Measurements from ENCODE around the gene CEP72. TPM values are rescaled to one million over a fixed set of nuclear protein-coding genes. Genes with fewer than 3 reads are reported as not detected.

Gene CEP72
- total RNA-seq, 1 donor from 2014 or later: 7.0 TPM

DNA sequence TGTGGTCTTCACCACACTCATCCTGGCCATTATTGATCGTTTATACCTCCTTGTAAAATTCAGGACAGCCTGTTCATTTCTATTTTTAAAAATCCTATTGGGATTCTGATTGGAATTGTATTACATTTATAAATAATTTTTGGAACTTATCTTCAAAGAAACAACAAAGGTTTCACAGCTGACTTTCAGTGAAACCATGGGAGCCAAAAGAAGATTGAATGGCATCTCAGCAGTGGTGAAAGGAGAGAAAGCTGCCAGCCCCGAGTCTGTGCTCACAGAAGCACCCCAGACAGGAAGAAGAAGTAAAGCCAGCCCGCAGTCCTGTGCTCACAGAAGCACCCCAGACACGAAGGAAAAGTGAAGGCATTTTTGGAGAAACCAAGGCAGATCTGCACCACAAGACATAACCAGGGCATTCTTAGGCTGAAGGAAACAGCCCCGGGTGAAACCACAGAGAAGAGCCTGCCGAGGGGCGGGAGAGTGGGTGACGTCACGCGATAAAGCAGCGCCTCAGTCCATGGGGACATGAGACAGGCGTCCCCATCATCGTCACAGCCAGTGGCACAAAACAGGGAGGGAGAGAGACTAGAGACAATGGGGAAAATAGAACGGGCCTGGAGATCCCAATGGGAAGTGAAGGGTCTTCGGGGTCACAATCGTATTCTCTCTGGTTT lies 45.4 kb upstream of the CEP72 start:
- Mint-ChIP-seq H3K27ac (ENCODE audit: unreplicated experiment) (no peak overlapping the region), H3K4me3 (ENCODE audit: unreplicated experiment) (no peak overlapping the region), H3K4me1 (ENCODE audit: low read depth, unreplicated experiment) (no peaks in the 10 kb centered on the region), H3K9me3 (ENCODE audit: unreplicated experiment) (peaks cover 12% of the 10 kb centered on the region), H3K27me3 (ENCODE audit: low read depth, unreplicated experiment) (peaks cover 34% of the 10 kb centered on the region), H3K36me3 (ENCODE audit: low read depth, unreplicated experiment) (peaks cover 4% of the 10 kb centered on the region)
- H3K36me3 ChIP-seq (ENCODE audit: insufficient read depth, low read length): no peaks in the 10 kb centered on the region
- H3K4me1 ChIP-seq (ENCODE audit: insufficient read depth, low read length): no peaks in the 10 kb centered on the region
- TF ChIP-seq EZH2 (IDR thresholded peaks at IDR 0.05; ENCODE audit: insufficient read depth, low read length): no peak
- TF ChIP-seq, protein P1, sequence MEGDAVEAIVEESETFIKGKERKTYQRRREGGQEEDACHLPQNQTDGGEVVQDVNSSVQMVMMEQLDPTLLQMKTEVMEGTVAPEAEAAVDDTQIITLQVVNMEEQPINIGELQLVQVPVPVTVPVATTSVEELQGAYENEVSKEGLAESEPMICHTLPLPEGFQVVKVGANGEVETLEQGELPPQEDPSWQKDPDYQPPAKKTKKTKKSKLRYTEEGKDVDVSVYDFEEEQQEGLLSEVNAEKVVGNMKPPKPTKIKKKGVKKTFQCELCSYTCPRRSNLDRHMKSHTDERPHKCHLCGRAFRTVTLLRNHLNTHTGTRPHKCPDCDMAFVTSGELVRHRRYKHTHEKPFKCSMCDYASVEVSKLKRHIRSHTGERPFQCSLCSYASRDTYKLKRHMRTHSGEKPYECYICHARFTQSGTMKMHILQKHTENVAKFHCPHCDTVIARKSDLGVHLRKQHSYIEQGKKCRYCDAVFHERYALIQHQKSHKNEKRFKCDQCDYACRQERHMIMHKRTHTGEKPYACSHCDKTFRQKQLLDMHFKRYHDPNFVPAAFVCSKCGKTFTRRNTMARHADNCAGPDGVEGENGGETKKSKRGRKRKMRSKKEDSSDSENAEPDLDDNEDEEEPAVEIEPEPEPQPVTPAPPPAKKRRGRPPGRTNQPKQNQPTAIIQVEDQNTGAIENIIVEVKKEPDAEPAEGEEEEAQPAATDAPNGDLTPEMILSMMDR (IDR thresholded peaks at IDR 0.05; ENCODE audit: insufficient read depth, low read depth, low read length): no peak
- DNase-seq (ENCODE audit: low read depth) (no peak), FAIRE-seq (no peak)
- no peak overlapping the region for H3K4me2 ChIP-seq (ENCODE audit: low read length)
- no peaks in the 10 kb centered on the region for H4K20me1 ChIP-seq (ENCODE audit: insufficient read depth, low read length)
- H3K9ac ChIP-seq (ENCODE audit: low read length): no peak overlapping the region
- peaks cover 21% of the 10 kb centered on the region for H3K27me3 ChIP-seq (ENCODE audit: insufficient read depth, low read length)
- H3K4me3 ChIP-seq (ENCODE audit: insufficient read depth, low read depth, low read length): no peak overlapping the region
- H3K79me2 ChIP-seq (ENCODE audit: insufficient read depth, low read length): no peaks in the 10 kb centered on the region
- no peak overlapping the region for H2AFZ ChIP-seq (ENCODE audit: low read depth, low read length)
- H3K9me3 ChIP-seq (ENCODE audit: insufficient read depth, low read depth, low read length): peaks cover 7% of the 10 kb centered on the region
- H3K27ac ChIP-seq (ENCODE audit: low read depth, low read length): no peak overlapping the region

DNA sequence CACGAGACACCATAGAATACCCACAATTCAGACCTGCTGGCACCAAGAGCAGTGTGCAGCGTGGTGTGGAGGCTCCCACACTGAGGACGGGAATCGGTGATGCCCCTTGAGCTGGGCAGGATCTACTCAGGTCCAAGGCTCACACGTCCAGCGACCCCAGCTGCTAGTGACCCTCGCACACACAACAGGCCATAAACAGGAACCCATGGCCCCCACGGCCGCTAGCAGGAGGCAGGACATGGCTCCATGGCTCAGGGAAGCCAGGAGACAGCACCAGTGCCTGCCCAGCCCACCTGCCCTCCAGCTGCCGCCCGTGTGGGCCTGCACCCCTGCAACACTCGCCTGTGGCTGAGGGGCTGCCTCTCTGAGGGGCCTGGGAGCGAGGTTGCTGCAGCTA lies 44.5 kb upstream of the CEP72 start:
- Histone ChIP-seq H3K79me2 (ENCODE audit: insufficient read depth, low read length) (no peaks in the 10 kb centered on the region), H3K27me3 (ENCODE audit: insufficient read depth, low read length) (peaks cover 24% of the 10 kb centered on the region), H3K36me3 (ENCODE audit: insufficient read depth, low read length) (no peaks in the 10 kb centered on the region), H4K20me1 (ENCODE audit: insufficient read depth, low read length) (no peaks in the 10 kb centered on the region), H3K27ac (ENCODE audit: low read depth, low read length) (no peak overlapping the region), H3K4me3 (ENCODE audit: insufficient read depth, low read depth, low read length) (no peak overlapping the region), H3K4me2 (ENCODE audit: low read length) (no peak overlapping the region), H3K9me3 (ENCODE audit: insufficient read depth, low read depth, low read length) (peaks cover 7% of the 10 kb centered on the region), H3K4me1 (ENCODE audit: insufficient read depth, low read length) (no peaks in the 10 kb centered on the region), H3K9ac (ENCODE audit: low read length) (no peak overlapping the region), H2AFZ (ENCODE audit: low read depth, low read length) (no peak overlapping the region)
- no peak for DNase-seq (ENCODE audit: low read depth)
- Mint-ChIP-seq H3K27ac (ENCODE audit: unreplicated experiment) (no peak overlapping the region), H3K36me3 (ENCODE audit: low read depth, unreplicated experiment) (peaks cover 4% of the 10 kb centered on the region), H3K4me3 (ENCODE audit: unreplicated experiment) (no peak overlapping the region), H3K27me3 (ENCODE audit: low read depth, unreplicated experiment) (peaks cover 37% of the 10 kb centered on the region), H3K4me1 (ENCODE audit: low read depth, unreplicated experiment) (no peaks in the 10 kb centered on the region), H3K9me3 (ENCODE audit: unreplicated experiment) (peaks cover 12% of the 10 kb centered on the region)
- no peak for FAIRE-seq
- TF ChIP-seq, protein P1 (IDR thresholded peaks at IDR 0.05; ENCODE audit: insufficient read depth, low read depth, low read length): no peak
- TF ChIP-seq EZH2 (IDR thresholded peaks at IDR 0.05; ENCODE audit: insufficient read depth, low read length): no peak

DNA sequence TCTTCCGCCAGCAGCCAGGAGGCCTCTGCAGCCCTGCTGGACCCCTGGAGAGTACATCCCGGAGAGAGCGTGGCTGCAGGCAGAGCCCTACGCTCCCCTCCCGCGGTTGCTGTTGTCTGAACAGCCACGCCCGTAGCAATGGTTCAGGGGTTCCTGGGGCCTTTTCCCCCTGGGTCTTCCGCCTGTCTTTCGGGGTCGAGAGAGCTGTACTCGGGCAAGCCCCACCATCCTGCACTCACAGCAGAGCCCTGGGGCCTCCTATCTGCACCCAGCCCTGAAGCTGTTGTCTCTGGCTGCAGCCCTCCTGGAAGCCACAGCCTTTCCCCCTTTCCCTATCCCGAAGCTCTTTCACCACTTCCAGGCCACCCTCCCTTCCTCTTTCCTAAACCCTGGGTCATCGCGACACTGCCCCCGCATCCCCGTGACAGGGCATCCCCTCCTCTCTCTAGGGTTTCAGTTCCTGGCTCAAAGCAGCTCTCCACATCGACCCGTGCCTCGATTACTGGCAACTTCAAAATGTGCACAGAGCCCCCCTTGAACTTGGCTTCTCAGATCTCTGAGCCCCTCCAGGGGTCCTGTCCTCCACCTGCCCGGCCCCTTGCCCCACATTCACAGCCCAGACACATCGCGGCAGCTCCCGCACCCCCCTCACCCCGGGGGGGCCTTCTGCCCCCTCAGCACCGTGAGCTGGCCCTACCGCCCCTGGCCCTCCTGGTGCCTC lies 43.9 kb upstream of the CEP72 start:
- no peaks in the 10 kb centered on the region for H3K79me2 ChIP-seq (ENCODE audit: insufficient read depth, low read length)
- peaks cover 27% of the 10 kb centered on the region for H3K27me3 ChIP-seq (ENCODE audit: insufficient read depth, low read length)
- no peak overlapping the region for H3K9ac ChIP-seq (ENCODE audit: low read length)
- no peak overlapping the region for H3K4me2 ChIP-seq (ENCODE audit: low read length)
- Mint-ChIP-seq H3K27me3 (ENCODE audit: low read depth, unreplicated experiment) (peaks cover 41% of the 10 kb centered on the region), H3K27ac (ENCODE audit: unreplicated experiment) (no peak overlapping the region), H3K36me3 (ENCODE audit: low read depth, unreplicated experiment) (peaks cover 4% of the 10 kb centered on the region), H3K4me1 (ENCODE audit: low read depth, unreplicated experiment) (no peaks in the 10 kb centered on the region), H3K9me3 (ENCODE audit: unreplicated experiment) (peaks cover 12% of the 10 kb centered on the region), H3K4me3 (ENCODE audit: unreplicated experiment) (no peak overlapping the region)
- no peak for TF ChIP-seq EZH2 (IDR thresholded peaks at IDR 0.05; ENCODE audit: insufficient read depth, low read length)
- TF ChIP-seq, protein P1 (IDR thresholded peaks at IDR 0.05; ENCODE audit: insufficient read depth, low read depth, low read length): no peak
- no peak overlapping the region for H3K4me3 ChIP-seq (ENCODE audit: insufficient read depth, low read depth, low read length)
- no peaks in the 10 kb centered on the region for H3K4me1 ChIP-seq (ENCODE audit: insufficient read depth, low read length)
- no peaks in the 10 kb centered on the region for H3K36me3 ChIP-seq (ENCODE audit: insufficient read depth, low read length)
- H2AFZ ChIP-seq (ENCODE audit: low read depth, low read length): no peak overlapping the region
- H3K27ac ChIP-seq (ENCODE audit: low read depth, low read length): no peak overlapping the region
- no peak for DNase-seq (ENCODE audit: low read depth)
- peaks cover 7% of the 10 kb centered on the region for H3K9me3 ChIP-seq (ENCODE audit: insufficient read depth, low read depth, low read length)
- FAIRE-seq: no peak
- H4K20me1 ChIP-seq (ENCODE audit: insufficient read depth, low read length): no peaks in the 10 kb centered on the region

Measured in astrocyte (in vitro differentiated cells and primary cell).